Neural cell (in vitro differentiated cells): Measurements from ENCODE around the gene GNPTG. TPM values are rescaled to one million over a fixed set of nuclear protein-coding genes. Genes with fewer than 3 reads are reported as not detected.

Source experiments
- H2AFZ ChIP-seq: fragments of 200-600, 300-800 bp; sonication (generic), shearing (Covaris generic); 2 replicates; pipeline ENCODE4 v1.6.0; 2014; ENCODE audit warnings: low read depth, mild to moderate bottlenecking, antibody characterized with exemption, low read length, moderate library complexity
- H3F3A ChIP-seq: fragments of 200-600 bp; shearing (Covaris generic); 2 replicates; pipeline ENCODE4 v1.6.1; 2016; ENCODE audit warnings: mild to moderate bottlenecking, moderate library complexity, mixed read lengths, antibody characterized with exemption, low read length; ENCODE audit not compliant: insufficient read depth, poor library complexity, severe bottlenecking
- H3K27ac ChIP-seq: fragments of 200-600, 300-800 bp; sonication (generic), shearing (Covaris generic); 2 replicates; pipeline ENCODE4 v1.5.1; 2014; ENCODE audit warnings: mild to moderate bottlenecking, low read length, moderate library complexity
- H3K27me3 ChIP-seq: fragments of 300-800, 200-600 bp; sonication (generic), shearing (Covaris generic); 2 replicates; pipeline ENCODE4 v1.6.0; 2014; ENCODE audit warnings: mild to moderate bottlenecking, low read depth, low read length, moderate library complexity; ENCODE audit not compliant: insufficient read depth
- H3K36me3 ChIP-seq: fragments of 300-800, 200-600 bp; sonication (generic), shearing (Covaris generic); 2 replicates; pipeline ENCODE4 v1.5.1; 2014; ENCODE audit warnings: mild to moderate bottlenecking, antibody characterized with exemption, low read length, moderate library complexity; ENCODE audit not compliant: insufficient read depth
- H3K4me2 ChIP-seq: fragments of 300-800, 200-600 bp; sonication (generic), shearing (Covaris generic); 2 replicates; pipeline ENCODE4 v1.6.0; 2014; ENCODE audit warnings: mild to moderate bottlenecking, low read length
- H3K4me3 ChIP-seq: fragments of 300-800, 200-600 bp; sonication (generic), shearing (Covaris generic); 2 replicates; pipeline ENCODE4 v1.5.1; 2014; ENCODE audit warnings: mild to moderate bottlenecking, low read length, moderate library complexity
- H3K79me2 ChIP-seq: fragments of 200-600 bp; shearing (Covaris generic); replicated peaks from 2 replicates; pipeline ENCODE4 v1.6.0; 2014; ENCODE audit warnings: mild to moderate bottlenecking, low read length, moderate library complexity; ENCODE audit not compliant: insufficient read depth
- H3K9ac ChIP-seq: fragments of 300-800, 200-600 bp; sonication (generic), shearing (Covaris generic); 2 replicates; pipeline ENCODE4 v1.6.1; 2016; ENCODE audit warnings: mild to moderate bottlenecking, low read length, mixed read lengths
- H3K9me2 ChIP-seq: fragments of 200-600 bp; shearing (Covaris generic); 2 replicates; pipeline ENCODE4 v1.6.1; 2016; ENCODE audit warnings: mild to moderate bottlenecking, low read length, mixed read lengths; ENCODE audit not compliant: insufficient read depth
- H3K9me3 ChIP-seq: fragments of 200-600, 300-800 bp; sonication (generic), shearing (Covaris generic); 2 replicates; pipeline ENCODE4 v1.6.1; 2016; ENCODE audit warnings: mild to moderate bottlenecking, mixed run types, low read length, moderate library complexity, mixed read lengths
- H4K20me1 ChIP-seq: fragments of 200-600 bp; shearing (Covaris generic); 2 replicates; pipeline ENCODE4 v1.6.1; 2016; ENCODE audit warnings: mild to moderate bottlenecking, mixed run types; ENCODE audit not compliant: insufficient read depth
- EP300 ChIP-seq: fragments of 450-650 bp; conservative IDR thresholded peaks from 2 replicates; pipeline ENCODE4 v1.6.1; 2014; ENCODE audit warnings: antibody characterized with exemption, mild to moderate bottlenecking, moderate library complexity; ENCODE audit not compliant: poor library complexity, severe bottlenecking
- EZH2 ChIP-seq: fragments of 200-600, 300-800 bp; shearing (Covaris generic), sonication (generic); IDR thresholded peaks from 2 replicates; pipeline ENCODE4 v1.6.1; 2014; ENCODE audit warnings: antibody characterized with exemption, low read length, borderline replicate concordance, mild to moderate bottlenecking; ENCODE audit not compliant: insufficient read depth, poor library complexity, severe bottlenecking
- MXI1 ChIP-seq: fragments of 450-650 bp; conservative IDR thresholded peaks from 2 replicates; pipeline ENCODE4 v1.6.1; 2014; ENCODE audit warnings: antibody characterized with exemption, mild to moderate bottlenecking; ENCODE audit not compliant: poor library complexity, severe bottlenecking
- POLR2AphosphoS5 ChIP-seq: IDR thresholded peaks from 2 replicates; pipeline ENCODE4 v1.6.1; 2012
- RAD21 ChIP-seq: fragments of 450-650 bp; conservative IDR thresholded peaks from 2 replicates; pipeline ENCODE4 v1.6.1; 2014; ENCODE audit warnings: antibody characterized with exemption, mild to moderate bottlenecking, moderate library complexity
- REST ChIP-seq: IDR thresholded peaks from 2 replicates; pipeline ENCODE4 v1.6.1; 2012; ENCODE audit warnings: borderline replicate concordance
- SMC3 ChIP-seq: fragments of 450-650 bp; conservative IDR thresholded peaks from 2 replicates; pipeline ENCODE4 v1.6.1; 2014; ENCODE audit warnings: antibody characterized with exemption, mild to moderate bottlenecking, moderate library complexity; ENCODE audit not compliant: poor library complexity
- TAF1 ChIP-seq: IDR thresholded peaks from 2 replicates; pipeline ENCODE4 v1.6.1; 2012; ENCODE audit warnings: low read depth
- polyA plus RNA-seq: library from polyadenylated mRNA; depleted of rRNA; stranded (reverse); fragments of >200 nt; gene quantifications from 2 replicates; pipeline ENCODE4 v1.2.3, GENCODE V29; 2014
- TF ChIP-seq, protein P1 (sequence below): fragments of 450-650 bp; IDR thresholded peaks from 2 replicates; pipeline ENCODE4 v1.5.1; 2014; ENCODE audit warnings: antibody characterized with exemption, mild to moderate bottlenecking, moderate library complexity; ENCODE audit not compliant: poor library complexity, severe bottlenecking

The GNPTG gene
- polyA plus RNA-seq, 1 donor from 2014 or later = 90.5 TPM

GRCh38 chr16:1348441-1348840, 3.3 kb upstream of the GNPTG start:
- TF ChIP-seq, protein P1, sequence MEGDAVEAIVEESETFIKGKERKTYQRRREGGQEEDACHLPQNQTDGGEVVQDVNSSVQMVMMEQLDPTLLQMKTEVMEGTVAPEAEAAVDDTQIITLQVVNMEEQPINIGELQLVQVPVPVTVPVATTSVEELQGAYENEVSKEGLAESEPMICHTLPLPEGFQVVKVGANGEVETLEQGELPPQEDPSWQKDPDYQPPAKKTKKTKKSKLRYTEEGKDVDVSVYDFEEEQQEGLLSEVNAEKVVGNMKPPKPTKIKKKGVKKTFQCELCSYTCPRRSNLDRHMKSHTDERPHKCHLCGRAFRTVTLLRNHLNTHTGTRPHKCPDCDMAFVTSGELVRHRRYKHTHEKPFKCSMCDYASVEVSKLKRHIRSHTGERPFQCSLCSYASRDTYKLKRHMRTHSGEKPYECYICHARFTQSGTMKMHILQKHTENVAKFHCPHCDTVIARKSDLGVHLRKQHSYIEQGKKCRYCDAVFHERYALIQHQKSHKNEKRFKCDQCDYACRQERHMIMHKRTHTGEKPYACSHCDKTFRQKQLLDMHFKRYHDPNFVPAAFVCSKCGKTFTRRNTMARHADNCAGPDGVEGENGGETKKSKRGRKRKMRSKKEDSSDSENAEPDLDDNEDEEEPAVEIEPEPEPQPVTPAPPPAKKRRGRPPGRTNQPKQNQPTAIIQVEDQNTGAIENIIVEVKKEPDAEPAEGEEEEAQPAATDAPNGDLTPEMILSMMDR = no peak
- no peak for TF ChIP-seq TAF1
- no peak overlapping the region for H3K4me2 ChIP-seq
- no peaks in the 10 kb centered on the region for H3K9me2 ChIP-seq
- no peaks in the 10 kb centered on the region for H3K27me3 ChIP-seq
- no peak overlapping the region for H3K27ac ChIP-seq
- H3K79me2 ChIP-seq = peaks cover 24% of the 10 kb centered on the region
- no peak overlapping the region for H3K9ac ChIP-seq
- H3K9me3 ChIP-seq = no peaks in the 10 kb centered on the region
- H2AFZ ChIP-seq = no peak overlapping the region
- no peaks in the 10 kb centered on the region for H4K20me1 ChIP-seq
- H3K36me3 ChIP-seq = no peaks in the 10 kb centered on the region
- H3K4me3 ChIP-seq = no peak overlapping the region
- no peaks in the 10 kb centered on the region for H3F3A ChIP-seq

DNA sequence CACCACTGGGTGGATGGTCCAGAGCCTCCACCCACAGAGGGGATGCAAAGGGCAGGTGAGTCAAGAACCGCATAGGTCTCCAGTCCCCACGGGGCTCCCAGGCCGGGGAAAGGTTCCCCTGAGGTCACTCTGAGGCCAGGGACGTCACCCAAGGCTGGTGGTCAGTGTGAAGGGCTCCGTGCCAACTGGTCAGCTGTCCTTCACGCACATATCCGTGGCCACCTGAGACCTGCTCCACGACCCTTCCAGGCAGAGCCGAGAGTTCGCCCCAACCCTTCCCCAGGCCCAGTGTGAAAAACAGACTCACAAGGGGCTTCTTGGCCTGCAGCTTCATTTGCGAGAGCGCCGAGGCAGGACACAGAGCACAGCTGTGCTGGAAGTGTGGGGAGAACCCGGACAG, 2.8 kb upstream of the GNPTG start:
- H3K79me2 ChIP-seq = peaks cover 26% of the 10 kb centered on the region
- no peak overlapping the region for H2AFZ ChIP-seq
- no peaks in the 10 kb centered on the region for H4K20me1 ChIP-seq
- no peaks in the 10 kb centered on the region for H3F3A ChIP-seq
- no peaks in the 10 kb centered on the region for H3K27me3 ChIP-seq
- TF ChIP-seq POLR2AphosphoS5 (no peak), EP300 (no peak), TAF1 (no peak), SMC3 (no peak), MXI1 (no peak), REST (no peak), RAD21 (no peak), EZH2 (no peak)
- TF ChIP-seq, protein P1 = no peak
- no peak overlapping the region for H3K4me3 ChIP-seq
- no peak overlapping the region for H3K4me2 ChIP-seq
- no peaks in the 10 kb centered on the region for H3K9me3 ChIP-seq
- no peaks in the 10 kb centered on the region for H3K36me3 ChIP-seq
- H3K9me2 ChIP-seq = no peaks in the 10 kb centered on the region
- no peak overlapping the region for H3K27ac ChIP-seq
- H3K9ac ChIP-seq = no peak overlapping the region
